GM18502 (cell line): Measurements from ENCODE around the gene TMEM123.

ENCODE experiments used
- ATAC-seq: cut with Tn5 transposase; IDR thresholded peaks from one replicate; pipeline ENCODE4 v1.9.1; 2021; ENCODE audit warnings: mild to moderate bottlenecking; ENCODE audit not compliant: unreplicated experiment, poor library complexity

The TMEM123 gene

GRCh38 chr11:102452461-102453301 lies at the start of gene TMEM123:
Gene TMEM123, minus strand, starts transcription at chr11:102452765. Its CDS starts 142 bp downstream, at chr11:102452623.
- ATAC-seq: peak; percentile 63

- ATAC-seq: no peak
Measured at GRCh38 chr11:102500829-102501228, 48.3 kb upstream of the TMEM123 start.

DNA sequence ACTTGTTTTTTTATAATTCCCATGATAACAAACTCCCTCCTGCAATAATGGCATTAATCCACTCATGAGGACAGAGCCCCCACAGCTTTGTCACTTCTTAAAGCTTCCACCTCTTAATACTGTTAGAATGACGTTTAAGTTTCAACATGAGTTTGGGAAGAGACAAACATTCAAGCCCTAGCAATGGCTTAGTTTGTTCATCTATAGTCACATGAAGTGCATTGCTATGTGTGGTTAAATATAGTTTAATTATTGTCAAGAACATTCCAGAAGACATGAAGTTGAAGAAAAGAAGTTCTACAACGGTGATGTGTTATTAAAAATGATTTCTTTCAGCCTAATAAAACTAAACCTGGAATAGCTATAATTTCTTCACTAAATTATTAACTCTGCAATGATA lies 47.4 kb upstream of the TMEM123 start:
- ATAC-seq: no peak

GRCh38 chr11:102499151-102499550 lies 46.6 kb upstream of the TMEM123 start:
- ATAC-seq: no peak

GRCh38 chr11:102497061-102497460 lies 44.5 kb upstream of the TMEM123 start:
- ATAC-seq: no peak

GRCh38 chr11:102495161-102496042 lies 42.8 kb upstream of the TMEM123 start:
- peak; percentile 92 for ATAC-seq

GRCh38 chr11:102494216-102494615 lies 41.7 kb upstream of the TMEM123 start:
- ATAC-seq: no peak

GRCh38 chr11:102493524-102493923 lies 41.0 kb upstream of the TMEM123 start:
- ATAC-seq: no peak

DNA sequence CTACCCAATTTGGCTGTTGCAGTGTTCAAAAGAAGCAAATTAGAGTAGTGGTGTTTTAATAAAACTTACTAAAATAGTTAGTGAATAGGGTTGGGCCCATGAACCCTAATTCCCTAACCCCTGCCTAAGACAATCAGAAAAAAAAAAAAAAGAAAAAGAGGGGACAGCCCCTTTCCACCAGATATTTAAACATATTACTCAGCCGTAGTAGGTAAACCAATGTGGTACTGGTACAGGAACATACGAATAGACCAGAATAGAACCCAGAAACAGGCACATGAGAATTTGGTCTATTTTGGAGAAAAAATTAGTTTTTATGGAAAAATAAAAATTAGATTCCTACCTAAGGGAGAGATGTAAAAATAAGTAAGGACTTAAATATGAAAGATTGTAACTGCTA lies 39.4 kb upstream of the TMEM123 start:
- no peak for ATAC-seq

DNA sequence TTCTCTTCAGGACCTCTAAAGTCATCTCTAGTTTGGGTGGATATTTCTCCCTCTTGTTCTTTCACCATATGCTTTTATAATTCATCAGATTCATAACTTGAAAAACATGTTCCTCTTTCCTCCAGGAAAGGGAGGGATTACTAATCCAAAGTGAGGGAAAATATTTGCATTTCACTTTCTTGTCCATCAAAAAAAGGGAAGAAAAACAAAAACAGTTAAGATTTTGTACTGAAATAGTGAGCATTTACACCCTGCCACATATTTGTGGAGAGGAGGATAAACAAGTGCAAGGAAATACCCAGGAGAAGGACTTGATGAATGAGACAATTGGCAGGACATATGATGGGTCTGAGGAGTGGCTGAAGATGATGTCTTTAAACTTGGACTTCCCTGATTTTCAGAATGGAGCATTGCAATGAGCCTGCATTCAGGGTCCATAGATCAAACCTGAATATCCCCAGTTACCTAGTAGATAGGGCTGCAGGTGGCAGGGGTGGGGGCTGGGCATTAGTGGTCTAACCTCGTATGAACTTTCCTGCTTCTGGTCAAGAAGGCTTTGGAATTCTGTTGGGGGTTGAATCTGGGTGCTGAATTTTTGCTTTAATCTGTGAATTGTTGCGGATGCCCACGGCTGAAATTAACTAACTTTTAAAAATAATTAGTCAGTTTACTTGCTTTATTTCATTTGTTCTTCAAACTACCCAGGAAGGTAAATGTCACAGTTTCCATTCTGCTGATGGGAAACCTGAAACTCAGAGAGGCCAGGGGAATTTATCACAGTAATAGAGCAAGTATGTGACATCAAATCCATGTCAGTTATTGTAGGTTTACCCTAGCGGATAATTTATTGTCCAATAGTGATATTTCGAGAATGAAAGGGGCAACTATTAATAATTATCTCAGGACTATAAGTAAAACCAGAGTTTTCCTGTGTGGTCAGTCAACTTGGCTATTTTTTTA lies 36.9 kb upstream of the TMEM123 start:
- no peak for ATAC-seq

DNA sequence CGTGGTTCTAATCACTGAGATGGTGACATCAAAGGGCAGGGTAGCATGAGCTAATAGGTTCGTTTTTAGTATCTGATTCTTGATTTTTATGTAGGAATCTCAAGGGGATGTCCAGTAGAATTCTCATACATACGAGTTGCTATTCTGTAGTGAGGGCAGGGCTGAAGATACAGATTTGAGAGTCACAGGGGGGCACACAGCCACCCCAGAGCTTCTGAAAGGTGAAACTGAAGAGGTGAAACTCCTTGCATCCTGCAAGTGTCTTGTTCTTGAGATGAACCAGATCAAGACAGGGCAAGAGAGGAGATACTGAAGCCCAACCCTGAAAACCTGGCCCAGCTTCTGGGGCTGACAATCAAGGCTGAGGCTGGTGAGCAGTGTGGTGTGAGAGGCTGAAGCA lies 35.6 kb upstream of the TMEM123 start:
- peak; percentile 83 for ATAC-seq

- no peak for ATAC-seq
Measured at GRCh38 chr11:102487214-102487613, 34.6 kb upstream of the TMEM123 start.

GRCh38 chr11:102486584-102486983 lies 34.0 kb upstream of the TMEM123 start:
- ATAC-seq: no peak

GRCh38 chr11:102485095-102485722 lies 32.6 kb upstream of the TMEM123 start:
- no peak for ATAC-seq

- no peak for ATAC-seq
Measured at GRCh38 chr11:102482433-102482832, 29.9 kb upstream of the TMEM123 start.

DNA sequence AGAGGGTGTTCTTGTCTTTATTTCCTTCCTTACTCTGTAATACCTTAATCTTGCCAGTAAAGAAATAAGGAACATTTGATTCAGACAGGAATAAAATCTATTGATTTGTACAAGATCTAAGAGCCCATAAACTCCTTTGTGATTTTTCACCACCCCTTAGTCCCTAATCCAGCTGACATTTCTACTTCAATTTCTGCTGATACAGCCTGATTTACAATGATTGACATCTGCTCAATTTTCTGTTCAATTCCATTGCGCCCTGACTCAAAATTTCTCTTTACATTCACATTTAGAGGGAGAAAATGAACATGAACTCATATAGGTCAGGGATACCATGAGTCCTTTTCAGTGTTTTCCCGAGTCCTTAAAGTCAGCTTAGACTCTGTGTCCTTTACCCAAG lies 27.2 kb upstream of the TMEM123 start:
- no peak for ATAC-seq

GRCh38 chr11:102478673-102479299 lies 26.2 kb upstream of the TMEM123 start:
- ATAC-seq: no peak

GRCh38 chr11:102476812-102477211 lies 24.2 kb upstream of the TMEM123 start:
- ATAC-seq: no peak

DNA sequence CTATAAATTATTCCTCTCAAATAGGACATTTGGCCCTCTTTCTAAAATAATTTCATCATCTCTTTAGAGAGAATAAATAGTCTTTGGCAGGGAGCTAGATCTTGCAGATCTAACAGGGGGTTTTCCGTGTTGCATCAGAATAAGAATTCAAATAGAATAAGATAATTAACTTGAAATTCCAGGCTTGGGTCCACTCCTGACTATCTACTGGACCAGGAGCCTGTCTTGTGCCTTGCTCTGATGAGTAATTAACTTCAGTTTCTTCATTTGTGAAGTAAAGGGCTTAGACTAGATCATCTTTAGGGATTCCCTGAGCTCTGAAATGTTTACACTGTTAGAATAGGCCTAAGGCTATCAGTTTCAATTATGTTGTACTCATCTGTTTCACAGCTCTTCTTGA lies 23.5 kb upstream of the TMEM123 start:
- ATAC-seq: no peak
